Endothelial cell of umbilical vein (primary cell): ENCODE measurements around the gene BIK. TPM values are rescaled to one million over a fixed set of nuclear protein-coding genes. Genes with fewer than 3 reads are reported as not detected.
"Not testable (repeated sequence)": the region's sequence is repeated elsewhere in the genome, so short reads cannot be mapped to it uniquely, and the experiment has no call there.

ENCODE experiments used
- BruUV-seq: library from RNA; stranded (reverse); fragments of 400-500 nt; replicated peaks from 2 replicates; lab custom pipeline; 2021; lab: Mats Ljungman, UMichigan
- CTCF ChIA-PET: fragments of 300-600, 350-600 bp; sonication (Branson Sonifier 250); formaldehyde crosslinking; loops from one replicate; lab custom pipeline; 2021; ENCODE audit warnings: antibody characterized with exemption, inconsistent platforms; lab: Charles Lee
- POLR2A ChIA-PET: fragments of 300-600, 350-600 bp; sonication (Branson Sonifier 250); formaldehyde crosslinking; loops from one replicate; lab custom pipeline; 2021; ENCODE audit warnings: antibody characterized with exemption, inconsistent platforms; lab: Charles Lee
- DNase-seq: peaks from one replicate; pipeline ENCODE4 v3.0.0-alpha.2; 2011; ENCODE audit warnings: low read depth, low spot score
- FAIRE-seq: peaks from 2 replicates; lab custom pipeline; 2011; peaks lifted over from hg19 to GRCh38; lab: Jason Lieb, UNC
- H2AFZ ChIP-seq: 2 replicates; pipeline ENCODE4 v1.6.0; 2012; ENCODE audit warnings: low read depth, low read length, control low read depth, inconsistent platforms
- H3K27ac ChIP-seq: 2 replicates; pipeline ENCODE4 v1.5.1; 2011; ENCODE audit warnings: low read depth, mild to moderate bottlenecking, control low read depth, low read length, moderate library complexity; ENCODE audit not compliant: insufficient read depth
- H3K27me3 ChIP-seq, 2 experiments: 2 replicates each; pipeline versions ENCODE4 v1.6.0 to v1.6.1; 2011; ENCODE audit warnings: low read length in 2 of 2, mixed read lengths in 1 of 2; ENCODE audit not compliant: control insufficient read depth in 2 of 2, insufficient read depth in 2 of 2
- H3K36me3 ChIP-seq, 2 experiments: 2 replicates in 1 of 2; 3 replicates in 1 of 2; pipeline ENCODE4 v1.5.1; 2011; ENCODE audit warnings: low read length in 2 of 2, mild to moderate bottlenecking in 1 of 2, moderate library complexity in 1 of 2; ENCODE audit not compliant: control insufficient read depth in 2 of 2, insufficient read depth in 2 of 2; ENCODE audit errors: extremely low read depth in 1 of 2
- H3K4me1 ChIP-seq: 3 replicates; pipeline ENCODE4 v1.5.1; 2011; ENCODE audit warnings: mild to moderate bottlenecking, low read length; ENCODE audit not compliant: control insufficient read depth, insufficient read depth; ENCODE audit errors: extremely low read depth
- H3K4me2 ChIP-seq: 2 replicates; pipeline ENCODE4 v1.6.1; 2011; ENCODE audit warnings: low read length, control low read depth, mixed read lengths; ENCODE audit not compliant: insufficient read depth
- H3K4me3 ChIP-seq, 3 experiments: fragments of 200-600 bp in 1 of 3; sonication (generic), shearing (Covaris generic) in 1 of 3; replicated peaks in 1 of 3; 2 replicates each; pipeline ENCODE4 v1.5.1; 2011 to 2016; ENCODE audit warnings: control low read depth in 3 of 3, low read length in 3 of 3, mild to moderate bottlenecking in 2 of 3, inconsistent platforms in 1 of 3, low read depth in 1 of 3, moderate library complexity in 1 of 3; ENCODE audit not compliant: insufficient read depth in 1 of 3
- H3K79me2 ChIP-seq: 2 replicates; pipeline ENCODE4 v1.6.0; 2012; ENCODE audit warnings: low read length, inconsistent platforms; ENCODE audit not compliant: control insufficient read depth, insufficient read depth
- H3K9ac ChIP-seq: replicated peaks from 2 replicates; pipeline ENCODE3; 2011; ENCODE audit warnings: low read length, control low read depth; ENCODE audit not compliant: insufficient read depth; ENCODE audit errors: extremely low read depth
- H3K9me1 ChIP-seq: replicated peaks from 3 replicates; pipeline ENCODE4 v1.6.0; 2011; ENCODE audit warnings: mild to moderate bottlenecking, low read length; ENCODE audit not compliant: control insufficient read depth, insufficient read depth; ENCODE audit errors: extremely low read depth
- H3K9me3 ChIP-seq: replicated peaks from 2 replicates; pipeline ENCODE4 v1.5.1; 2012; ENCODE audit warnings: low read length, inconsistent platforms; ENCODE audit not compliant: control insufficient read depth, insufficient read depth
- H4K20me1 ChIP-seq: replicated peaks from 2 replicates; pipeline ENCODE3; 2011; ENCODE audit warnings: mild to moderate bottlenecking, low read length; ENCODE audit not compliant: control insufficient read depth, insufficient read depth; ENCODE audit errors: extremely low read depth
- JUN ChIP-seq: IDR thresholded peaks from 2 replicates; pipeline ENCODE4 v1.6.1; 2011; ENCODE audit warnings: borderline replicate concordance, low read depth; ENCODE audit not compliant: insufficient read length, insufficient read depth
- MAX ChIP-seq: IDR thresholded peaks from 2 replicates; pipeline ENCODE4 v1.6.1; 2011; ENCODE audit not compliant: insufficient read depth, insufficient read length
- dilution Hi-C: fragments of 300-500 bp; cut with MboI; formaldehyde crosslinking; loops from one replicate; pipeline ENCODE4 v1.15.0; 2019; ENCODE audit warnings: low sequenced_read_pairs; ENCODE audit not compliant: extremely low pct_ligation_motif_present
- intact Hi-C: fragments of 100-400 bp; cut with micrococcal nuclease; formaldehyde crosslinking; loops from one replicate; pipeline ENCODE4 v1.10.0; 2022
- polyA plus RNA-seq, 4 experiments: library from polyadenylated mRNA; depleted of rRNA in 3 of 4; stranded (reverse) in 3 of 4; unstranded in 1 of 4; fragments of >200 nt; gene quantifications; 2 replicates each; pipeline versions ENCODE4 v1.2.1 to v1.2.3, GENCODE V29; 2011 to 2012; ENCODE audit warnings: missing spikeins in 1 of 4
- total RNA-seq: library from RNA; stranded (reverse); gene quantifications from 2 replicates; pipeline ENCODE4 v1.2.3, GENCODE V29; 2021

BIK gene
- total and polyA plus RNA-seq, 2 donors (not counting 3 experiments of a cell fraction or from before 2014, with no cell fraction given) = 0.49 to 0.95 TPM

GRCh38 chr22:43104056-43104625 is 6.4 kb upstream of the BIK start:
- POLR2A ChIA-PET, H3K27me3 ChIP-seq, intact Hi-C loops, H4K20me1 ChIP-seq, H3K27ac ChIP-seq, CTCF ChIA-PET, H3K4me2 ChIP-seq, H3K4me1 ChIP-seq, dilution Hi-C loops, H3K9me1 ChIP-seq, H3K36me3 ChIP-seq, H3K9ac ChIP-seq, H3K79me2 ChIP-seq, H2AFZ ChIP-seq, BruUV-seq, H3K4me3 ChIP-seq, H3K9me3 ChIP-seq: not testable (repeated sequence)
- FAIRE-seq (peak; percentile 73), DNase-seq (peak; percentile 44)
- peak; percentile 68 for TF ChIP-seq MAX
- TF ChIP-seq JUN = peak; percentile 74

GRCh38 chr22:43104950-43105349 is 5.6 kb upstream of the BIK start:
- intact Hi-C loops = not testable (repeated sequence)

More at GRCh38 chr22:43104950-43105349, 5.6 kb upstream of the BIK start:
- H3K4me3 ChIP-seq, H3K36me3 ChIP-seq, dilution Hi-C loops, H3K9me3 ChIP-seq, H3K79me2 ChIP-seq, CTCF ChIA-PET, FAIRE-seq, H2AFZ ChIP-seq, H3K27me3 ChIP-seq, POLR2A ChIA-PET, BruUV-seq, H3K9ac ChIP-seq, H3K4me1 ChIP-seq, H3K9me1 ChIP-seq, H4K20me1 ChIP-seq, H3K27ac ChIP-seq, H3K4me2 ChIP-seq, DNase-seq: not testable (repeated sequence)
